ENCODE results near the gene SH3RF3.

The SH3RF3 gene

GRCh38 chr2:109344270-109344805, 215.3 kb downstream of the SH3RF3 start:
- no peak for DNase-seq

- DNase-seq, result no peak
These were observed 216.1 kb downstream of the SH3RF3 start for GRCh38 chr2:109345091-109345490.

GRCh38 chr2:109345653-109346480, 216.9 kb downstream of the SH3RF3 start:
- no peak for DNase-seq

GRCh38 chr2:109346601-109347228, 217.7 kb downstream of the SH3RF3 start:
- DNase-seq, result no peak

- no peak for DNase-seq
These were observed 218.6 kb downstream of the SH3RF3 start for GRCh38 chr2:109347626-109348025.

- no peak for DNase-seq
These were observed 219.2 kb downstream of the SH3RF3 start for GRCh38 chr2:109348190-109348589.

- DNase-seq, result peak; percentile 11
These were observed 219.9 kb downstream of the SH3RF3 start for GRCh38 chr2:109348671-109349502.

- DNase-seq, result no peak
These were observed 220.8 kb downstream of the SH3RF3 start for GRCh38 chr2:109349503-109350465.

- DNase-seq, result no peak
These were observed 221.5 kb downstream of the SH3RF3 start for GRCh38 chr2:109350526-109350925.

GRCh38 chr2:109351164-109351756, 222.3 kb downstream of the SH3RF3 start:
- DNase-seq, result no peak

GRCh38 chr2:109352056-109352897, 223.3 kb downstream of the SH3RF3 start:
- DNase-seq, result no peak

- DNase-seq, result no peak
These were observed 224.1 kb downstream of the SH3RF3 start for GRCh38 chr2:109352898-109353689.

GRCh38 chr2:109353806-109354745, 225.1 kb downstream of the SH3RF3 start:
- DNase-seq, result no peak

GRCh38 chr2:109355192-109355843, 226.3 kb downstream of the SH3RF3 start:
- DNase-seq, result no peak

GRCh38 chr2:109356324-109357035, 227.5 kb downstream of the SH3RF3 start:
- DNase-seq, result no peak

GRCh38 chr2:109364217-109364616, 235.2 kb downstream of the SH3RF3 start:
- no peak for DNase-seq

- no peak for DNase-seq
These were observed 236.1 kb downstream of the SH3RF3 start for GRCh38 chr2:109365131-109365530.

Data from effector CD8-positive, alpha-beta T cell (primary cell).